Measurements from ENCODE around the gene SETD2.
A peak's percentile ranks its signal among the peaks of the same experiment; 100 is the strongest.

SETD2 gene

DNA sequence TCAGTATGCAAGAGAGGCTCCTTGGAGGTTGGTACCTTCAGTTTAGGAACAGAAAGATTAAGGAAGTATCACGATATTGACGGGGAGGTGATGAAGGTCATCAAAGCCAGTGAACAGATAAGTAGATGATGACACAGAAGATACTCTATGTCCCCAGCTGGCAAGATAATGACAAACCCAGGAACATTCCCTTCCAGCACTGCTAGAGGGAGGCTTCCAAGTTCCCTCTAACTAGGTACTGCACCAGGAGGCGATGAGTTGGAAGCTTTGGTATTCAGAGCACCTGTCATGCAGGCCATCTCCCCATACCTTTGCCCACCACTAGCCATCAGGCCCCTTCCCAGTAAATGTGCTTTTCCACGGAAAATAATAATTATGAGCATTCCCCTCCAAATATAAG is 143.6 kb downstream of the SETD2 start:
- Histone ChIP-seq H3K4me1 (ENCODE audit: insufficient read depth, insufficient read length) (peaks cover 11% of the 10 kb centered on the region), H3K36me3 (ENCODE audit: insufficient read depth, insufficient read length, low read length) (peaks cover 34% of the 10 kb centered on the region), H3K4me3 (ENCODE audit: insufficient read length, low read depth) (no peak overlapping the region), H3K27me3 (ENCODE audit: insufficient read depth, insufficient read length) (no peaks in the 10 kb centered on the region), H3K9me3 (ENCODE audit: insufficient read depth, low read length) (no peaks in the 10 kb centered on the region), H3K9ac (ENCODE audit: insufficient read length, low read depth) (no peak overlapping the region)
- no peak for DNase-seq (ENCODE audit: low read depth, low spot score)
- TF ChIP-seq ZNF274 (IDR thresholded peaks at IDR 0.05; ENCODE audit: low read depth, low read length), result no peak
- no peak for TF ChIP-seq YY1 (IDR thresholded peaks at IDR 0.05; ENCODE audit: insufficient read depth, insufficient read length)
- no peak for TF ChIP-seq SUZ12 (IDR thresholded peaks at IDR 0.05; ENCODE audit: extremely low read depth, insufficient read depth, insufficient read length)

DNA sequence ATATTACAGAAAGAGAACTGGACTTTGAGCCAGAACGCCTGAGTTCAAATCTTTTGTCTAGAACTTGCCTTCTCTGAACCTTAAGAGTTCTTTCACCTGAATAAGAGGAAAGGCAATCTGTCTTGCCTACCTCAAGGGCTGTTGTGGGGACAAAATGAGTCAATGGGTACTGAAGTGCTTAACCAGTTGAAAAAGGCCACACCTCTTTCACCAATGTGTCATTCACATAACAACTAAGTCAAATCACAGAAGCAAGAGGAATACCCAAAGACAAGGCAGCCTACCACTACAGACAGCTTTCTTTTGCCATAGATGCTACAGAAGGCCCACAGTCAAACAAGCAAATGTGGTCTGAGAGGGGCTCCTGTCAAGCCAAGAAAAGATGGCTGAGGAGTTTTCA is 144.7 kb downstream of the SETD2 start:
- TF ChIP-seq ZNF274 (IDR thresholded peaks at IDR 0.05; ENCODE audit: low read depth, low read length) (no peak), SUZ12 (IDR thresholded peaks at IDR 0.05; ENCODE audit: extremely low read depth, insufficient read depth, insufficient read length) (no peak), YY1 (IDR thresholded peaks at IDR 0.05; ENCODE audit: insufficient read depth, insufficient read length) (no peak)
- Histone ChIP-seq H3K9ac (ENCODE audit: insufficient read length, low read depth) (no peak overlapping the region), H3K36me3 (ENCODE audit: insufficient read depth, insufficient read length, low read length) (peaks cover 41% of the 10 kb centered on the region)

DNA sequence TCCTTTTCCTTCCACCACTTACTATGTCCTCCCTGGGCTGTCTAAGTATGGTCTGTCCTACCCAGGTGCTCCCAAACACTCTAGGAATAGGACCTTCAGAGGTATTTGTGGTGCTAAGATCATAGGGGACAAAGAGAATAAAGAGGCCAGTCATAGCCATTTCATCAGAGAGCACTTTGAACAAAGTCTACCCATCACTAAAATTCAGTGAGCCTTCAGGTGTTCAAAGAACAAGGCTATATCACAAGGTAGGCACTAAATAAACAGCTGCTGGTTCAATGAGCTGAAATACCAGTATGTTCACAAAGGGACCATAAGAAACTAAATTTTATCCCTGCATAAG is 145.7 kb downstream of the SETD2 start:
- peaks cover 9% of the 10 kb centered on the region for H3K4me1 ChIP-seq (ENCODE audit: insufficient read depth, insufficient read length)
- H3K4me3 ChIP-seq (ENCODE audit: insufficient read length, low read depth), result no peak overlapping the region
- no peak for TF ChIP-seq YY1 (IDR thresholded peaks at IDR 0.05; ENCODE audit: insufficient read depth, insufficient read length)
- no peak for TF ChIP-seq ZNF274 (IDR thresholded peaks at IDR 0.05; ENCODE audit: low read depth, low read length)
- no peak for TF ChIP-seq SUZ12 (IDR thresholded peaks at IDR 0.05; ENCODE audit: extremely low read depth, insufficient read depth, insufficient read length)
- H3K9ac ChIP-seq (ENCODE audit: insufficient read length, low read depth), result no peak overlapping the region
- no peaks in the 10 kb centered on the region for H3K9me3 ChIP-seq (ENCODE audit: insufficient read depth, low read length)
- H3K27me3 ChIP-seq (ENCODE audit: insufficient read depth, insufficient read length), result no peaks in the 10 kb centered on the region
- peaks cover 48% of the 10 kb centered on the region for H3K36me3 ChIP-seq (ENCODE audit: insufficient read depth, insufficient read length, low read length)
- DNase-seq (ENCODE audit: low read depth, low spot score), result no peak

More for the DNA sequence above, 144.7 kb downstream of the SETD2 start:
- no peak for DNase-seq (ENCODE audit: low read depth, low spot score)
- Histone ChIP-seq H3K4me3 (ENCODE audit: insufficient read length, low read depth) (no peak overlapping the region), H3K9me3 (ENCODE audit: insufficient read depth, low read length) (no peaks in the 10 kb centered on the region), H3K4me1 (ENCODE audit: insufficient read depth, insufficient read length) (peaks cover 7% of the 10 kb centered on the region), H3K27me3 (ENCODE audit: insufficient read depth, insufficient read length) (no peaks in the 10 kb centered on the region)

DNA sequence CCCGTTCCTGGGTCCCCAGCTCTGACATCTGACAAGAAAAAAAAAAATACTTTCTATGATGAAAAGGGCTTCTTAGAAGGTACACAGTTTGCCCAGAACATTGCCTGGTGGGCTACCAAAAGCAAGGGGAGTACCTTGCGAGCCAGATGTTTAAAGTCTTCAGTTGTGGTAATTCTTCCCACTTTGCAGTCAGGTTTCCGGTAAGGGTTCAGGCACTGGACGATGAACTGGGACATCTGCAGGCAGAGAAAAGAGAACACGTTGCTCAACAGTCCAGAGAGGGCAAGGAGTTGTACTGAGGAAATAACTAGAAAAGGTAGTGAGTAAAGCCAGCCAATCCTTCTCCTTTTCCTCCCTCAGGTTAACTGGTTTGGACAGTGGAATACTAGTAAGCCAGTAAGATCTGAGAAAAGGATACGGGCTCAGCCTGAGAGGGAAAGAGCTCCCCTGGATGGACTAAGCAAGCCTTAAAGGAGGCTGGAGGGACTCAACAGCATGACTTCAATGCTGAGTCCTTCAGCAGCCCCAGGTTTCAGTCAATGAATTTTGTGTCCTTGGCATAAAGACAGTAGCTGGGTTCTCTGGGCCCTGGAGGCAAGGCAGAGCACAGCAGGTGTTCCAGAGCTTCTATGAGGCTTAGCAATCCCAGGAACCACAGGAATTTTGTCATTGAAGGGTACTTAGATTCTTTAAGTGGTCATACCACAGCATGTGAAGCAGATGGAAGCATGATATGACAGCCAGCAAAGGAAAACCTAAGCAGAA is 146.2 kb downstream of the SETD2 start:
- Histone ChIP-seq H3K9ac (ENCODE audit: insufficient read length, low read depth) (no peak overlapping the region), H3K4me1 (ENCODE audit: insufficient read depth, insufficient read length) (peaks cover 13% of the 10 kb centered on the region), H3K4me3 (ENCODE audit: insufficient read length, low read depth) (no peak overlapping the region), H3K36me3 (ENCODE audit: insufficient read depth, insufficient read length, low read length) (peaks cover 50% of the 10 kb centered on the region), H3K27me3 (ENCODE audit: insufficient read depth, insufficient read length) (no peaks in the 10 kb centered on the region), H3K9me3 (ENCODE audit: insufficient read depth, low read length) (no peaks in the 10 kb centered on the region)
- TF ChIP-seq SUZ12 (IDR thresholded peaks at IDR 0.05; ENCODE audit: extremely low read depth, insufficient read depth, insufficient read length) (no peak), ZNF274 (IDR thresholded peaks at IDR 0.05; ENCODE audit: low read depth, low read length) (no peak), YY1 (IDR thresholded peaks at IDR 0.05; ENCODE audit: insufficient read depth, insufficient read length) (no peak)
- peak; percentile 70 for DNase-seq (ENCODE audit: low read depth, low spot score)

DNA sequence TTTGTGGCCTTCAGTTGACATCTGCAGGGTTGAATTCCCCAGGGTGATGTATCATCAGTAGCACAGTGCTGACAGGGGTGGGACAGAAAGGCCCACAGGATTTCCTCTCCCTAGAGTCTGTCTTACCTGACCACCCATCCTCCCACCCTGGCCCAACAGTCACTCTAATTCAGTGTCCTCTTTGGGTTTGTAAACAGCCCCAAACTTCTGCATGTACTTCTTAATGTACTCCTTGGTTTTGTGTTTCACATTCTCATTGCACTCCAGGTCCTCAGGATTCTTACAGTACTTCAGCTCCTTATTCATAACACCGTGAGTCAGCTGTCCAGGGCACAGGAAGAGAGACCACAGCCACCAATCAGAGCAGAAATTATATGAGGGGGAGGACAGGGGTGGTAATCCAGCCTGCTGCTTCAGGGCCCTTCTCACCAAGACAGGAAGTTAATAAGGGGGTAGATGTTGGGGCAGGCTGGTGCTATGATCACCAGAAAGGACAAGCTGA is 146.9 kb downstream of the SETD2 start:
- Histone ChIP-seq H3K27me3 (ENCODE audit: insufficient read depth, insufficient read length) (no peaks in the 10 kb centered on the region), H3K4me3 (ENCODE audit: insufficient read length, low read depth) (no peak overlapping the region), H3K4me1 (ENCODE audit: insufficient read depth, insufficient read length) (peaks cover 13% of the 10 kb centered on the region), H3K9ac (ENCODE audit: insufficient read length, low read depth) (no peak overlapping the region), H3K9me3 (ENCODE audit: insufficient read depth, low read length) (no peaks in the 10 kb centered on the region), H3K36me3 (ENCODE audit: insufficient read depth, insufficient read length, low read length) (peaks cover 50% of the 10 kb centered on the region)
- no peak for DNase-seq (ENCODE audit: low read depth, low spot score)
- TF ChIP-seq YY1 (IDR thresholded peaks at IDR 0.05; ENCODE audit: insufficient read depth, insufficient read length) (no peak), SUZ12 (IDR thresholded peaks at IDR 0.05; ENCODE audit: extremely low read depth, insufficient read depth, insufficient read length) (no peak), ZNF274 (IDR thresholded peaks at IDR 0.05; ENCODE audit: low read depth, low read length) (no peak)

DNA sequence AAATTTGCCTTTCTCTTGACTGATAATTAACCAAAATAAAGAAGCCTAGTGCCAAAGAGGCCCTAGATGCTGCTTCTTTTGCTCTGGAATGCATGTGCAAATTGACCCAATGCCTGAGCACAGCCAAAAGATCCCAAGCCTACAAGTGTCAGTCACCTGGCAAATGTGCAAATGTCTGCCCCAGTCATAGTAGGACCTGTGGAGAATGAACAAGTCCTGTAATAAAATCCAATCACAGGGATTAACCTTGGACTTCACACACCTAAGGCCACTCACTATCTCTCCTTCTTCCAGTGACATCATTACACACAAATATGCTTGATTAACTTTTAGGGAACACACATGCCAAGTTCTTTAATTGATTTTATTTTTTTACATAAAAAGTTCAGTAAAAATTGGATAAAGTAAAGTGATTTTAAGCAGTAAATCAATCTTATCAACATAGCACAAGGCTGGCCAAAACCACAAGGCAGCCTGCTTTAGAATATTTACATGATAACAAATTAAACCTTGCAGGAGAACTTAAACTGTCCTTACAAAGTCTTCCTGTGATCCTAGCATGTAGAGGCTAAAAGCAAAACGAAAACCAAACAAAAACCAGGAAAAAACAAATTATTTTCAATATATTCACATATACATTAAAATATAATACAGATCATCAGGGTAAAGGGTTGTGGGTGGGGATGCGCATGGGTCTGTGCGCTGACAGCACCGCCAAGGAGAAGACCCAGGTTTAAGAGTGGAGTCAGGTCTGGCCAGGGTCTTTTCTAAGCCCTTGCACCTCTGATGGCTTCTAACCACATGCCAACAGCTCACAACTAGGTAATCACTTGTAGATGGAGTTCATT is 147.6 kb downstream of the SETD2 start:
- peaks cover 50% of the 10 kb centered on the region for H3K36me3 ChIP-seq (ENCODE audit: insufficient read depth, insufficient read length, low read length)
- H3K9me3 ChIP-seq (ENCODE audit: insufficient read depth, low read length), result no peaks in the 10 kb centered on the region
- DNase-seq (ENCODE audit: low read depth, low spot score), result no peak
- no peak overlapping the region for H3K4me3 ChIP-seq (ENCODE audit: insufficient read length, low read depth)
- no peaks in the 10 kb centered on the region for H3K27me3 ChIP-seq (ENCODE audit: insufficient read depth, insufficient read length)
- no peak for TF ChIP-seq YY1 (IDR thresholded peaks at IDR 0.05; ENCODE audit: insufficient read depth, insufficient read length)
- no peak for TF ChIP-seq SUZ12 (IDR thresholded peaks at IDR 0.05; ENCODE audit: extremely low read depth, insufficient read depth, insufficient read length)
- TF ChIP-seq ZNF274 (IDR thresholded peaks at IDR 0.05; ENCODE audit: low read depth, low read length), result no peak
- H3K4me1 ChIP-seq (ENCODE audit: insufficient read depth, insufficient read length), result peaks cover 13% of the 10 kb centered on the region
- H3K9ac ChIP-seq (ENCODE audit: insufficient read length, low read depth), result no peak overlapping the region

DNA sequence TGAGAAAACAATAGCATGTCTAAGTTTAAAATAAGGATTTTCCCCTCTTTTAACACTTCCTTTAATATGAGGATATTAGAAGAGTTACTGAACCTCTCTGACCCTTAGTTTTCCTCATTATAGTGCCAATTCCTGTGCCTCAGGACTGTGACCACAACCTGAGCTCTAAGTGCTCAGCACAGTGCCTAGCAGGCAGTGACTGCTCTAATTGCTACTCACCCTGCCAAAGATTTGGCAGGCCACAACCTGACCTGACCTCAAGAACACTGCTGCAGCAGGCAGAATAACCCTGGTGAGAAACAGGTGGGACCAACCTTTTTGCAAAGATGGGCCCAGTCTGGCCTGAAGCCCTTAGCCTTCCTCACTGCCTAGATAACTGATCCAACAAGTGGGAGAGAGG is 148.8 kb downstream of the SETD2 start:
- TF ChIP-seq ZNF274 (IDR thresholded peaks at IDR 0.05; ENCODE audit: low read depth, low read length), result no peak
- TF ChIP-seq YY1 (IDR thresholded peaks at IDR 0.05; ENCODE audit: insufficient read depth, insufficient read length), result no peak
- no peak for TF ChIP-seq SUZ12 (IDR thresholded peaks at IDR 0.05; ENCODE audit: extremely low read depth, insufficient read depth, insufficient read length)
- Histone ChIP-seq H3K36me3 (ENCODE audit: insufficient read depth, insufficient read length, low read length) (peaks cover 44% of the 10 kb centered on the region), H3K9me3 (ENCODE audit: insufficient read depth, low read length) (no peaks in the 10 kb centered on the region), H3K4me3 (ENCODE audit: insufficient read length, low read depth) (no peak overlapping the region), H3K9ac (ENCODE audit: insufficient read length, low read depth) (no peak overlapping the region), H3K4me1 (ENCODE audit: insufficient read depth, insufficient read length) (peaks cover 13% of the 10 kb centered on the region), H3K27me3 (ENCODE audit: insufficient read depth, insufficient read length) (no peaks in the 10 kb centered on the region)
- no peak for DNase-seq (ENCODE audit: low read depth, low spot score)

Measured in NT2/D1 (cell line).